T-helper 1 cell treated with Interleukin-12 subunit alpha and Interleukin-12 subunit beta and Interleukin-4 antibody, amounts not matched to agents 30 ng/mL and 1 ng/mL, for 36 hours (primary cell): ENCODE data around the gene PLG. TPM values are rescaled to one million over a fixed set of nuclear protein-coding genes. Genes with fewer than 3 reads are reported as not detected.
"Not testable (repeated sequence)": the region's sequence is repeated elsewhere in the genome, so short reads cannot be mapped to it uniquely, and the experiment has no call there.

Experiments used
- intact Hi-C: fragments of 100-400 bp; cut with micrococcal nuclease; formaldehyde crosslinking; loops from one replicate; pipeline ENCODE4 v1.15.1; 2024
- total RNA-seq: library from RNA; stranded (reverse); gene quantifications from 2 replicates; pipeline ENCODE4 v1.2.3, GENCODE V29; 2022

Gene PLG
- total RNA-seq, 1 donor from 2014 or later, result 1.2 TPM

DNA sequence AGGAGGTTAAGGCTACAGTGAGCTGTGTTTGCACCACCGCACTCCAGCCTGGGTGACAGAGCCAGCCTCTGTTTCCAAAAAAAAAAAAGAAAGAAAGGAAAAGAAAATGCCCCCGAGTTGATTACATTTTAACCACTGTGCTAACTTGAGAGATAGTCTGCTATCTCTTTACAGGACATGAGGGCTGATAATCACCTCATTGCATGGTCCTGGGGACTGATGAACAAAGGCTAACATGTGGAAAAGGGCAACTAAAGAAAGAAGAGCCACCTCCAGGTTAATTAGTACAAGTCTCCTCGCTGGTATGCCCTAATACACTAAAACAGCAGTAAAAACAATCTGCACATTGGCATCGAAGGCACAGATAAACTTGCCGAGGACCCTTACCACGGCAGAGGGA, 4.2 kb upstream of the PLG start:
- intact Hi-C loops, result no loop called here

DNA sequence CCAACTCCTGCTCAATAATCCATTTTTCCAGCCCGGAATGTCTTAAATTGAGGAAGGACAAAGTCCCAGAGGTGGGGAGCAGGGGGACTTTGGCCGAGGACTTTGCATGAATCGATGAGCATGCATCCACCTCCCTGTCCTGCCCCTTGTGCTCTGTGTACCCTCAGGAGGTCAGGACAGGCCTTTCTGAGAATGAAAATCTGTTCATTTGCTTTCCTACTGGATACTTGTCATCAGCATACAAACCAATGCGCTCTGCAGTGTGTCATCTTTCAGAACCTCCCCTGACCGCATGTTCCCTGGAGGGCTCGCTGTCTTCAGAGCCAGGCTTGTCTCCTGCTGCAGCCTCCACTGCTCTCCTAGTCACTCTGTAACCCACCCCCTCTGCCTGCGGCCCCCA, 2.6 kb downstream of the PLG start:
- intact Hi-C loops, result not testable (repeated sequence)

- intact Hi-C loops, result not testable (repeated sequence)
Measured at GRCh38 chr6:160708993-160709392, 6.9 kb downstream of the PLG start.

- intact Hi-C loops, result no loop called here
Measured at GRCh38 chr6:160714731-160715316, 12.8 kb downstream of the PLG start.

DNA sequence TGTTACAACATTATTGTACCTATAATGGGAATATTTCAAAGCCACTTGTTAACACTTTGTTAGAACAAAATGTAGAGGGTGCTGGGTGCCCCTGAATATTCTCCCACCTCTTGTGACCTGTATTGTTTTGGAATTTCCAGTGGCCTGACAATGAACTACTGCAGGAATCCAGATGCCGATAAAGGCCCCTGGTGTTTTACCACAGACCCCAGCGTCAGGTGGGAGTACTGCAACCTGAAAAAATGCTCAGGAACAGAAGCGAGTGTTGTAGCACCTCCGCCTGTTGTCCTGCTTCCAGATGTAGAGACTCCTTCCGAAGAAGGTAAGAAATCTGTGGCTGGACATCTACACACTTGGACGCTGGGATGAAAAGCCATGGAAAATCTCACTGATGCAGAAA, 28.9 kb downstream of the PLG start:
- intact Hi-C loops, result no loop called here

DNA sequence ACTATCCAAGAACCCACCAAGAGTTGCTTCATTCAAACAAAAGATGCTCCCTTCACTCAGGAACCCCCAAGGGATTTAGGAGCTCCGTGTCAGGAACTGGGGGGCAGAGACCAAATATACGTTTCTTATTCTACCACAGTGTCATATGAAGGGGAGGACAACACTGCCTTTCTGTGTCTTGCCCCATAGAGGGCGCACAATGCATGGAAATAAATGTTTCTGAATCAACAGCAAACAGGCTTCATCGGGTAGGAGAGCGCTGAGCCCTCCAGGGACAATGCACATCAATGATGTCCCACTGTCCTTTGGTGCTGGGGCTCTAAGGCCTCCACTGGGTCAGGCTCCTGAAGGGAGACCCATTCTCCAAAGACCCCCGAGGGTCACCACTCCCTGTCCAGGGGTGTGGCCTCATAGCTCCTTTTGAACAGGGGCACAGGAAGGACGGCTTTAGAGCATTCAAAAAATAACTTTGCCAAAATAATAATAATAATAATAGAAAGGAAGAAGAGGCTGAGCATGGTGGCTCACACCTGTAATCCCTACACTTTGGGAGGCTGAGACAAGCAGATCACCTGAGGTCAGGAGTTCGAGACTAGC, 31.1 kb downstream of the PLG start:
- intact Hi-C loops, result loop anchor here (1.0 kb wide), 5 partner anchors 34 to 641 kb away; no protein-coding TSS in a partner anchor

- intact Hi-C loops, result no loop called here
Measured at GRCh38 chr6:160734627-160735026, 32.6 kb downstream of the PLG start.

GRCh38 chr6:160735523-160735922, 33.5 kb downstream of the PLG start:
- intact Hi-C loops, result no loop called here

GRCh38 chr6:160737934-160738333, 35.9 kb downstream of the PLG start:
- intact Hi-C loops, result no loop called here

DNA sequence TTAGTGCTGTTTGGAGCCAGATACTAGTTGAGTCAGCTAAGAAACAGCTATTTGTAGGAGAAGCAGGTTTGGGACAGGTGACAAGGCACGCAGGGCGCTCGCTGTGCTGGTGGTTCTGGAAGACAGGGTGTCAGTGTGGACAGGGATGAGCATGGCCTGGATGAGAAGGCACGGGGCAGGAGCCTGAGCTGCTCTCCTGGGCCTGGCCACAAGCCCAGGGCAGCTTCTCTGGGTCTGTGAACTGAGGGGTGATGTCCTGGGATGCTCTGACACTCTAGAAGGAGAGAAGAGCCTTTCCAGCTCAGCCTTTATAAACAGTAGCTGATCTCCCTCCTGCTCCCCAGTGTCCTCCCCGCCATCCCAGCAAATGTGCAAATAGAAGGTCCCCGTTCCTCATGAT, 37.9 kb downstream of the PLG start:
- intact Hi-C loops, result no loop called here

GRCh38 chr6:160741012-160741411, 39.0 kb downstream of the PLG start:
- intact Hi-C loops, result not testable (repeated sequence)

GRCh38 chr6:160742090-160742489, 40.0 kb downstream of the PLG start:
- intact Hi-C loops, result no loop called here

DNA sequence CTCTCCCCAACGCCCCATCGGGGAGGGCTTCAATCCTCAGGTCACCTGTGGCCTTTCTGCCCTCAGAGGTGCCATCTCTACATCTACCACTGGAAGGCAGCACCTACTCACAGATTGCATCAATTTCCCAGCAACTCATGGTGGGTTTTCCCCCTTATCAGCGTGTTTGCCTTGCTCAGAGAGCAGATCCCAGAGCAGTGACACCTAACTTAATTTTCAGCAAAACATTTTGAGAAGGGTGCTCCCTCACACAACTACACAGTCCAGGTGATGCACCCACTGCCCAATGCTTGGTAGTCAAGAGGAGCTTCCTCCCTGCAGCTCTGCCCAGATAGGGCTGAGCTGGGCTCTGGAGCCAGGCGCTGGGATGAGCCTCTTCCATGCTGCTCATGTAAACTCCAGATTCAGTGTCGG, 48.2 kb downstream of the PLG start:
- intact Hi-C loops, result loop anchor here (1.0 kb wide), 1 partner anchor 624 kb away; no protein-coding TSS in a partner anchor

DNA sequence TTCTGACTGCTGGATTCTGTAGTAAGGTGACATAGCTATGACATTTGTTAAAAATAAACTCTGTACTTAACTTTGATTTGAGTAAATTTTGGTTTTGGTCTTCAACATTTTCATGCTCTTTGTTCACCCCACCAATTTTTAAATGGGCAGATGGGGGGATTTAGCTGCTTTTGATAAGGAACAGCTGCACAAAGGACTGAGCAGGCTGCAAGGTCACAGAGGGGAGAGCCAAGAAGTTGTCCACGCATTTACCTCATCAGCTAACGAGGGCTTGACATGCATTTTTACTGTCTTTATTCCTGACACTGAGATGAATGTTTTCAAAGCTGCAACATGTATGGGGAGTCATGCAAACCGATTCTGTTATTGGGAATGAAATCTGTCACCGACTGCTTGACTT, 51.2 kb downstream of the PLG start:
- intact Hi-C loops, result not testable (repeated sequence)

- intact Hi-C loops, result no loop called here
Measured at GRCh38 chr6:160755165-160755564, 53.1 kb downstream of the PLG start.

- intact Hi-C loops, result no loop called here
Measured at GRCh38 chr6:160756021-160756420, 54.0 kb downstream of the PLG start.

- intact Hi-C loops, result no loop called here
Measured at GRCh38 chr6:160756871-160757270, 54.8 kb downstream of the PLG start.

GRCh38 chr6:160764847-160765246, 62.8 kb downstream of the PLG start:
- intact Hi-C loops, result no loop called here

DNA sequence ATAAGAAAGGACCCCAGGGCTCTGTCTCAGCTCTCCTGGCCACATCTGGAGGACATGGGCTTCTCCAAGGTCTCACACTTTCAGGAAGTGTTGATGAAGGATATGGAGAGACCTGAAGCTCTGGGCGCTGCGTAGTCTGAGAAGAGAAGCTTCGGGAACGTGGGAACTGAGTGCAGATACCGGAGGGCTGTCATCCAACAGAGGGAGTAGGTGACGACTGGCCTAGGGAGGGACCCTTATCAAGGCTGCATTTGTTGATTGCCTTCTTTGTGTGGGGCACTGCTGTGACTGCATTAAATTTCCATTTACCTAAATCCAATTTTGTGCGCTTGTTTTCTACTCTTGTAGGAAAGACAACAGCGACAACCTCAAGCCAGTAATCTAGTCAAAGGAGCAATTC, 63.4 kb downstream of the PLG start:
- intact Hi-C loops, result no loop called here

GRCh38 chr6:160766657-160766988, 64.6 kb downstream of the PLG start:
- intact Hi-C loops, result no loop called here

DNA sequence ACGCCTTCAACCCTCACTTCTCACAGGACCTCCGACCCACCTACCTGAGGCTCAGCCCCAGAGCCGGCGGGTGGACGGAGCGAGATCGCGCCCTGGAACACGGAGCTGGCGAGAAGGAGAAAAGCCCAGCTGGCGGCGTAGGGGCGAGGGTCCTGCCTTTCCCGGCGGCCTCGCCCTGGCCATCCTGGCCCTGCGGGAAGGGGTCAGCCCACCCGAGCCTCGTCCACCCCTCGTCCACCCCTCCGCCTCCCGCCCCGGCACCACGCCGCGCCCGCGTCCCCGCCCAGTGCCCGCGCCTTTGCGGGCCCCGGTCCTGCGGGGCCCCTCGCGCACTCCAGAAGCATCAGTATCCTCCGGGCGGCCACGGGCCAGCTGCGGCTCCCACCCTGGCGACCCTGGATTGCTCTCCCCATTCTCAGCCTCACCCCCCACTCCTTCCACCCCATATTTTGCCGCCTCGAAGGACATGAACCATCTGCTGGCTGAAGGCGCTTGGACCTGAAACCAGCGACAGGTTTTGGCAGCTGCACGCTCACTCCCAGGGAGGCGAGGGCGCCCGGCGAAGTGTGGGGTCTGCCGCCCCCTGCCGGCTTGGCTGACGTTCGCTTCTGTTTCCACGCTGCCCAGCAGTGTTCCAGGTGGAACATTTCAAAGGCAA, 65.1 kb downstream of the PLG start:
- intact Hi-C loops, result loop anchor here (1.0 kb wide), 2 partner anchors 34 to 247 kb away; no protein-coding TSS in a partner anchor

DNA sequence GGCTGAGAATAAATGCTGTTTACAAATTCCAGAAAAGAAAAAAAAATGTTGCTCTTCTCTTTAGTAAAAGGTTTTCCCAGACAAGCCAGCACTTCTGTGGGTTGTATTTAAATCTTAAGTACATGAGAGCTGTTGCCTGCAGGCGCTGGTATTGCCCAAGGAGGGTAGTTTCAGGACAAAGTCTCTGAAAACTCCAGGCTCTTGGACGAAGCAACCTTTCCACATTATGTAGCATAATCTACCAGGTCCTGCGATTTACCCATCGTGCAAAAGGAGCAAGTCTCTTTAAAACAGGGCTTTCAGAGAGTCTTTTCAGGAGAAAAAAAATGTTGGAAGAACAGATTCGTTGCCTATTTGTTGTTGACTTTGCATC, 65.6 kb downstream of the PLG start:
- intact Hi-C loops, result loop anchor here (1.0 kb wide), 2 partner anchors 34 to 247 kb away; no protein-coding TSS in a partner anchor

- intact Hi-C loops, result no loop called here
Measured at GRCh38 chr6:160768101-160768500, 66.1 kb downstream of the PLG start.
